Calu3 (cell line): Measurements from ENCODE around the gene DNTT. TPM values are rescaled to one million over a fixed set of nuclear protein-coding genes. Genes with fewer than 3 reads are reported as not detected.

Experiments used
- BruUV-seq: library from RNA; stranded (reverse); fragments of 400-500 nt; replicated peaks from 2 replicates; lab custom pipeline; 2021; lab: Mats Ljungman, UMichigan
- CTCF ChIA-PET: fragments of 300-600 bp; sonication (Branson Sonifier 250); formaldehyde crosslinking; loops from one replicate; lab custom pipeline; 2022; ENCODE audit warnings: antibody characterized with exemption; lab: Charles Lee
- DNase-seq: peaks from one replicate; pipeline ENCODE4 v3.0.0; 2022
- H3K27ac Mint-ChIP-seq: one replicate; pipeline ENCODE4 v1.8.0; 2022; ENCODE audit warnings: mixed read lengths; ENCODE audit not compliant: unreplicated experiment
- H3K27me3 Mint-ChIP-seq: one replicate; pipeline ENCODE4 v1.8.0; 2022; ENCODE audit warnings: mixed read lengths; ENCODE audit not compliant: unreplicated experiment
- H3K36me3 Mint-ChIP-seq: one replicate; pipeline ENCODE4 v1.8.0; 2022; ENCODE audit warnings: mild to moderate bottlenecking, moderate library complexity, mixed read lengths; ENCODE audit not compliant: insufficient read depth, unreplicated experiment
- H3K4me1 Mint-ChIP-seq: one replicate; pipeline ENCODE4 v1.8.0; 2022; ENCODE audit warnings: mild to moderate bottlenecking, low read depth, mixed read lengths; ENCODE audit not compliant: unreplicated experiment
- H3K4me3 Mint-ChIP-seq: one replicate; pipeline ENCODE4 v1.8.0; 2022; ENCODE audit warnings: mild to moderate bottlenecking, low read depth, moderate library complexity, mixed read lengths; ENCODE audit not compliant: unreplicated experiment
- H3K9me3 Mint-ChIP-seq: one replicate; pipeline ENCODE4 v1.8.0; 2022; ENCODE audit warnings: low read depth, mixed read lengths; ENCODE audit not compliant: unreplicated experiment
- intact Hi-C: fragments of 100-400 bp; cut with micrococcal nuclease; formaldehyde crosslinking; loops from one replicate; pipeline ENCODE4 v1.10.0; 2022; ENCODE audit not compliant: unreplicated experiment
- total RNA-seq: library from RNA; stranded (reverse); gene quantifications from 2 replicates; pipeline ENCODE4 v1.2.3, GENCODE V29; 2022
- TF ChIP-seq, protein P1 (sequence below): fragments of 200-600 bp; IDR thresholded peaks from one replicate; pipeline ENCODE4 v1.8.0; 2022; ENCODE audit warnings: antibody characterized with exemption; ENCODE audit not compliant: unreplicated experiment

The DNTT gene
- total RNA-seq, 1 experiment from 2014 or later = not detected

DNA sequence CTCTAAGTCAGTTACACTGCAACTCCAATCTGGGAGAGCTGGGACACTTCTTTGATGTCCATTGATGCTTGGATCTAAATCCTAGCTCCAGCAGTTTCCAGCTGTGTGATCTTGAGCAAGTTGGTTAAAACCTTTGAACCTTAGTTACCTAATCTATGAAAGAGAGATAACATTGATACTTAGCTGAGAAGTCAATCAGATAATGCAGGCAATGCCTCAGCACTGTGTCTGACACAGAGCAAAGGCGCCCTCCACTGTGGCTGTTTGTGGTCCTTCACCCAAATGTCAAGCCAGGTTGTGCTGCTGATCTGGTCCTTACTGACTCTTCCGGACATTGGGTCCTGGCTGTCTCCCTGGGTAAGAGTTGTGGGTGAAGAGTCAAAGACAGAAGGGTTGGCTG lies 20.2 kb downstream of the DNTT start:
- no peak overlapping the region for H3K27ac Mint-ChIP-seq
- TF ChIP-seq, protein P1, sequence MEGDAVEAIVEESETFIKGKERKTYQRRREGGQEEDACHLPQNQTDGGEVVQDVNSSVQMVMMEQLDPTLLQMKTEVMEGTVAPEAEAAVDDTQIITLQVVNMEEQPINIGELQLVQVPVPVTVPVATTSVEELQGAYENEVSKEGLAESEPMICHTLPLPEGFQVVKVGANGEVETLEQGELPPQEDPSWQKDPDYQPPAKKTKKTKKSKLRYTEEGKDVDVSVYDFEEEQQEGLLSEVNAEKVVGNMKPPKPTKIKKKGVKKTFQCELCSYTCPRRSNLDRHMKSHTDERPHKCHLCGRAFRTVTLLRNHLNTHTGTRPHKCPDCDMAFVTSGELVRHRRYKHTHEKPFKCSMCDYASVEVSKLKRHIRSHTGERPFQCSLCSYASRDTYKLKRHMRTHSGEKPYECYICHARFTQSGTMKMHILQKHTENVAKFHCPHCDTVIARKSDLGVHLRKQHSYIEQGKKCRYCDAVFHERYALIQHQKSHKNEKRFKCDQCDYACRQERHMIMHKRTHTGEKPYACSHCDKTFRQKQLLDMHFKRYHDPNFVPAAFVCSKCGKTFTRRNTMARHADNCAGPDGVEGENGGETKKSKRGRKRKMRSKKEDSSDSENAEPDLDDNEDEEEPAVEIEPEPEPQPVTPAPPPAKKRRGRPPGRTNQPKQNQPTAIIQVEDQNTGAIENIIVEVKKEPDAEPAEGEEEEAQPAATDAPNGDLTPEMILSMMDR = no peak
- H3K36me3 Mint-ChIP-seq = no peaks in the 10 kb centered on the region
- H3K4me1 Mint-ChIP-seq = no peaks in the 10 kb centered on the region
- DNase-seq = no peak
- CTCF ChIA-PET = no interaction called here
- H3K27me3 Mint-ChIP-seq = peaks cover 52% of the 10 kb centered on the region
- H3K9me3 Mint-ChIP-seq = no peaks in the 10 kb centered on the region
- intact Hi-C loops = no loop called here
- BruUV-seq = no TSS peak
- no peak overlapping the region for H3K4me3 Mint-ChIP-seq

DNA sequence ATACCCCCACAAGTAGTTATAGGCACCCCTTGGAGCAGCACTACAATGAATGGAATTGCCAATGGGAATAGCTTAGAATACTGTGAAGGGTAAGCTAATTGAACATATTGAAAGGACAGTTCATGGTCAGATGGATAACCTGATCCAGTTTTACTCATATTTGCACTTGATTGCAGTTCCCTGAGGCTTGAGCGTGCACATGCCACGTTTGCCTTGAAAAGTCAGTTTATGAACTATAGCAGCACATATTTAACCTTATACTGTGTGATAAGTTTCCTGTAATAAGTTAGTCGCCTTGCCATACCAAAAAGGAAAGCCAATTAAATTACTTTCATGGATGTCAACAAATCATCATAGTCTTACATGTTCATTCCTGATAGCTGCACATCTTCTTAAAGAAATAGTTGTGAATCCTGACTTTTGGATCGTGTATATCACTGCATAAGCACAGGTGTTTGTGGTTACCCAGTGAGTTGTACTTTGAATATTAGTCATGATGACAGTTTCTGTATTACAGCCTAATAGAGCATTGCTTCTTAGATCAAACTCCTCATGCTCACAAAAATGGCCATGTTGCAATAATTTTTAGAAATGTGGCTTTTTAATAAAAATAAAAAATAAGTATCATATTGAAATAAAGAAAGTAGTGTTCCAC lies 21.6 kb downstream of the DNTT start:
- CTCF ChIA-PET = no interaction called here
- Mint-ChIP-seq H3K4me1 (no peaks in the 10 kb centered on the region), H3K36me3 (no peaks in the 10 kb centered on the region), H3K27me3 (peaks cover 58% of the 10 kb centered on the region), H3K27ac (no peak overlapping the region), H3K4me3 (no peak overlapping the region), H3K9me3 (no peaks in the 10 kb centered on the region)
- intact Hi-C loops = no loop called here
- no TSS peak for BruUV-seq
- TF ChIP-seq, protein P1 = no peak
- DNase-seq = no peak

DNA sequence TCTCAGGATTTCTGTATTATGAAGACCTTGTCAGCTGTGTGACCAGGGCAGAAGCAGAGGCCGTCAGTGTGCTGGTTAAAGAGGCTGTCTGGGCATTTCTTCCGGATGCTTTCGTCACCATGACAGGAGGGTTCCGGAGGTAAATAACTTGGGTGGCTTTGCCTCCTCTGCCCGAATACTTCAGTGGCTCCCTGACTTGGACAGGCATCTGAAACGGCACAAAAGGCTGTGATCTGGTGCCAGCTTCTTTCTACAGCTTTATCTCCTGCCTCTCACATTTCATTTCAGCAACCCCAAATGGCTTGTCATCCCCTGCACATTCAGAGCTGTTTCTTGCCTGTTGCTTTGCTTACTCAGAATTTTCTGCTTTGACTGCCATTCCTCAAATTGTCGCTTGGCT lies 23.2 kb downstream of the DNTT start:
- H3K27me3 Mint-ChIP-seq = peaks cover 74% of the 10 kb centered on the region
- TF ChIP-seq, protein P1 = no peak
- intact Hi-C loops = no loop called here
- no peaks in the 10 kb centered on the region for H3K9me3 Mint-ChIP-seq
- H3K36me3 Mint-ChIP-seq = no peaks in the 10 kb centered on the region
- BruUV-seq = no TSS peak
- no peak for DNase-seq
- no peak overlapping the region for H3K4me3 Mint-ChIP-seq
- no peak overlapping the region for H3K27ac Mint-ChIP-seq
- H3K4me1 Mint-ChIP-seq = no peaks in the 10 kb centered on the region
- CTCF ChIA-PET = no interaction called here

DNA sequence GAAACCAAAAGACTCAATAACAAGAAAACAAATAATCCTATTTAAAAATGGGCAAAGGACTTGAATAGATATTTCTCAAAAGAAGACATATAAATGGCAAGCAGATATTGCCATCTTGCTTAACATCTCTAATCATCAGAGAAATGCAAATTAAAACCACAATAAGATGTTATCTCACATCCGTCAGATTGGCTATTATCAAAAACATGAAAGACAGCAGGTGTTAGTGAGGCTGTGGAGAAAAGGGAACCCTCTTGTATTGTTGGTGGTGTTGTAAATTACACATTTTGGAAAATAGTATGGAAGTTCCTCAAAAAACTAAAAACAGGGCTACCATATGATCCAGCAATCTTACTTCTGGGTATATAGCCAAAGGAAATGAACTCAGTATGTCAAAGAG lies 28.9 kb downstream of the DNTT start:
- H3K36me3 Mint-ChIP-seq = no peaks in the 10 kb centered on the region
- intact Hi-C loops = no loop called here
- H3K27me3 Mint-ChIP-seq = peaks cover 74% of the 10 kb centered on the region
- DNase-seq = no peak
- BruUV-seq = no TSS peak
- TF ChIP-seq, protein P1 = no peak
- CTCF ChIA-PET = no interaction called here
- no peaks in the 10 kb centered on the region for H3K9me3 Mint-ChIP-seq
- no peak overlapping the region for H3K4me3 Mint-ChIP-seq
- H3K27ac Mint-ChIP-seq = no peak overlapping the region
- no peaks in the 10 kb centered on the region for H3K4me1 Mint-ChIP-seq
